Stimulated activated naive CD8-positive, alpha-beta T cell treated with anti-CD3 and anti-CD28 coated beads, Interleukin-15, Interleukin-2, amounts not matched to agents 100 ng/mL and 50 ng/mL, for 24 hours (primary cell): ENCODE data around the gene G3BP1.
"Not testable (repeated sequence)": the region's sequence is repeated elsewhere in the genome, so short reads cannot be mapped to it uniquely, and the experiment has no call there.

Experiments
- H3K27ac Mint-ChIP-seq: one replicate; pipeline ENCODE4 v1.8.0; 2021; ENCODE audit warnings: mild to moderate bottlenecking, mixed read lengths
- H3K27me3 Mint-ChIP-seq: one replicate; pipeline ENCODE4 v1.8.0; 2021; ENCODE audit warnings: mixed read lengths
- H3K36me3 Mint-ChIP-seq: one replicate; pipeline ENCODE4 v1.8.0; 2021; ENCODE audit warnings: low read depth, mixed read lengths
- H3K4me1 Mint-ChIP-seq: one replicate; pipeline ENCODE4 v1.8.0; 2021; ENCODE audit warnings: low read depth, mixed read lengths
- H3K4me3 Mint-ChIP-seq: one replicate; pipeline ENCODE4 v1.8.0; 2021; ENCODE audit warnings: mild to moderate bottlenecking, mixed read lengths
- H3K9me3 Mint-ChIP-seq: one replicate; pipeline ENCODE4 v1.8.0; 2021; ENCODE audit warnings: mixed read lengths

G3BP1 gene

GRCh38 chr5:151771259-151772028 is at the start of gene G3BP1:
Gene G3BP1 (plus strand): TSS chr5:151771954. CDS start chr5:151786621, 14,667 bp downstream.
- no peaks in the 10 kb centered on the region for H3K27me3 Mint-ChIP-seq
- H3K27ac Mint-ChIP-seq = peak within 1 kb of the TSS; percentile 77
- peak within 1 kb of the TSS; percentile 87 for H3K4me3 Mint-ChIP-seq
- peaks cover 33% of the 10 kb centered on the region for H3K36me3 Mint-ChIP-seq
- no peaks in the 10 kb centered on the region for H3K9me3 Mint-ChIP-seq
- H3K4me1 Mint-ChIP-seq = peaks cover 40% of the 10 kb centered on the region

GRCh38 chr5:151722546-151722945 is 49.2 kb upstream of the G3BP1 start:
- no peak overlapping the region for H3K4me3 Mint-ChIP-seq
- H3K36me3 Mint-ChIP-seq = no peaks in the 10 kb centered on the region

GRCh38 chr5:151724360-151724759 is 47.4 kb upstream of the G3BP1 start:
- Mint-ChIP-seq H3K36me3 (peaks cover 4% of the 10 kb centered on the region), H3K4me1 (peaks cover 19% of the 10 kb centered on the region), H3K4me3 (no peak overlapping the region), H3K27ac (no peak overlapping the region), H3K27me3 (no peaks in the 10 kb centered on the region), H3K9me3 (no peaks in the 10 kb centered on the region)

More at GRCh38 chr5:151722546-151722945, 49.2 kb upstream of the G3BP1 start:
- no peaks in the 10 kb centered on the region for H3K27me3 Mint-ChIP-seq
- no peak overlapping the region for H3K27ac Mint-ChIP-seq
- H3K9me3 Mint-ChIP-seq = no peaks in the 10 kb centered on the region
- peaks cover 19% of the 10 kb centered on the region for H3K4me1 Mint-ChIP-seq

GRCh38 chr5:151729597-151729996 is 42.2 kb upstream of the G3BP1 start:
- H3K4me1 Mint-ChIP-seq, H3K9me3 Mint-ChIP-seq, H3K27ac Mint-ChIP-seq, H3K27me3 Mint-ChIP-seq, H3K4me3 Mint-ChIP-seq: not testable (repeated sequence)
- peaks cover 26% of the 10 kb centered on the region for H3K36me3 Mint-ChIP-seq

GRCh38 chr5:151730381-151730780 is 41.4 kb upstream of the G3BP1 start:
- H3K36me3 Mint-ChIP-seq = peaks cover 26% of the 10 kb centered on the region
- no peak overlapping the region for H3K4me3 Mint-ChIP-seq
- H3K27ac Mint-ChIP-seq = no peak overlapping the region
- no peaks in the 10 kb centered on the region for H3K9me3 Mint-ChIP-seq
- H3K4me1 Mint-ChIP-seq = no peaks in the 10 kb centered on the region
- no peaks in the 10 kb centered on the region for H3K27me3 Mint-ChIP-seq

GRCh38 chr5:151733358-151734063 is 38.2 kb upstream of the G3BP1 start:
- no peaks in the 10 kb centered on the region for H3K9me3 Mint-ChIP-seq
- H3K27ac Mint-ChIP-seq = no peak overlapping the region
- H3K36me3 Mint-ChIP-seq = peaks cover 26% of the 10 kb centered on the region
- H3K27me3 Mint-ChIP-seq = no peaks in the 10 kb centered on the region
- no peak overlapping the region for H3K4me3 Mint-ChIP-seq
- H3K4me1 Mint-ChIP-seq = no peaks in the 10 kb centered on the region

- Mint-ChIP-seq H3K4me3 (no peak overlapping the region), H3K4me1 (no peaks in the 10 kb centered on the region), H3K36me3 (peaks cover 26% of the 10 kb centered on the region), H3K27me3 (no peaks in the 10 kb centered on the region), H3K27ac (no peak overlapping the region), H3K9me3 (no peaks in the 10 kb centered on the region)
Measured at GRCh38 chr5:151734064-151734408, 37.7 kb upstream of the G3BP1 start.

GRCh38 chr5:151735646-151736045 is 36.1 kb upstream of the G3BP1 start:
- Mint-ChIP-seq H3K9me3 (no peaks in the 10 kb centered on the region), H3K36me3 (peaks cover 13% of the 10 kb centered on the region), H3K4me1 (peaks cover 7% of the 10 kb centered on the region), H3K4me3 (no peak overlapping the region), H3K27ac (no peak overlapping the region), H3K27me3 (no peaks in the 10 kb centered on the region)

GRCh38 chr5:151737431-151737830 is 34.3 kb upstream of the G3BP1 start:
- no peak overlapping the region for H3K4me3 Mint-ChIP-seq
- H3K36me3 Mint-ChIP-seq = peaks cover 18% of the 10 kb centered on the region
- H3K9me3 Mint-ChIP-seq = no peaks in the 10 kb centered on the region
- no peaks in the 10 kb centered on the region for H3K27me3 Mint-ChIP-seq
- no peak overlapping the region for H3K27ac Mint-ChIP-seq
- peaks cover 11% of the 10 kb centered on the region for H3K4me1 Mint-ChIP-seq

GRCh38 chr5:151738125-151738848 is 33.5 kb upstream of the G3BP1 start:
- Mint-ChIP-seq H3K4me1 (peaks cover 15% of the 10 kb centered on the region), H3K27ac (no peak overlapping the region), H3K27me3 (no peaks in the 10 kb centered on the region), H3K9me3 (no peaks in the 10 kb centered on the region), H3K4me3 (no peak overlapping the region), H3K36me3 (peaks cover 22% of the 10 kb centered on the region)

- Mint-ChIP-seq H3K9me3 (no peaks in the 10 kb centered on the region), H3K27ac (no peak overlapping the region)
Measured at GRCh38 chr5:151739395-151739794, 32.4 kb upstream of the G3BP1 start.

GRCh38 chr5:151739939-151740335 is 31.8 kb upstream of the G3BP1 start:
- H3K36me3 Mint-ChIP-seq = peaks cover 31% of the 10 kb centered on the region
- H3K4me3 Mint-ChIP-seq = no peak overlapping the region
- H3K9me3 Mint-ChIP-seq = no peaks in the 10 kb centered on the region
- no peak overlapping the region for H3K27ac Mint-ChIP-seq
- no peaks in the 10 kb centered on the region for H3K27me3 Mint-ChIP-seq
- H3K4me1 Mint-ChIP-seq = peaks cover 21% of the 10 kb centered on the region

More at GRCh38 chr5:151739395-151739794, 32.4 kb upstream of the G3BP1 start:
- no peak overlapping the region for H3K4me3 Mint-ChIP-seq
- H3K36me3 Mint-ChIP-seq = peaks cover 25% of the 10 kb centered on the region
- H3K27me3 Mint-ChIP-seq = no peaks in the 10 kb centered on the region
- peaks cover 19% of the 10 kb centered on the region for H3K4me1 Mint-ChIP-seq

- no peaks in the 10 kb centered on the region for H3K9me3 Mint-ChIP-seq
- no peak overlapping the region for H3K4me3 Mint-ChIP-seq
- no peak overlapping the region for H3K27ac Mint-ChIP-seq
- H3K4me1 Mint-ChIP-seq = peaks cover 26% of the 10 kb centered on the region
- peaks cover 35% of the 10 kb centered on the region for H3K36me3 Mint-ChIP-seq
- H3K27me3 Mint-ChIP-seq = no peaks in the 10 kb centered on the region
Measured at GRCh38 chr5:151740336-151740942, 31.3 kb upstream of the G3BP1 start.

- Mint-ChIP-seq H3K27me3 (no peaks in the 10 kb centered on the region), H3K9me3 (no peaks in the 10 kb centered on the region), H3K36me3 (peaks cover 39% of the 10 kb centered on the region), H3K4me3 (no peak overlapping the region), H3K27ac (no peak overlapping the region), H3K4me1 (peaks cover 31% of the 10 kb centered on the region)
Measured at GRCh38 chr5:151740958-151741373, 30.8 kb upstream of the G3BP1 start.
